ENCODE results near the gene PPP1R3E. TPM values are rescaled to one million over a fixed set of nuclear protein-coding genes. Genes with fewer than 3 reads are reported as not detected.

PPP1R3E gene
- total and polyA plus RNA-seq, 2 of the 13 experiments (the other 11 are each of a cell fraction or from before 2014, with no cell fraction given) = 16.5 to 26.5 TPM

GRCh38 chr14:23320584-23321571 lies 18.2 kb upstream of the PPP1R3E start, which contains the start of gene PABPN1 (continued):
- TF ChIP-seq ZNF296 (CRISPR knock-in tag; conservative IDR thresholded peaks at IDR 0.05) (no peak), ZFP1 (CRISPR knock-in tag; IDR thresholded peaks at IDR 0.05) (peak; percentile 97), TOE1 (CRISPR knock-in tag; IDR thresholded peaks at IDR 0.05) (peak; percentile 94), THAP7 (CRISPR knock-in tag; IDR thresholded peaks at IDR 0.05) (peak; percentile 93), ZNF503 (CRISPR knock-in tag; IDR thresholded peaks at IDR 0.05) (peak; percentile 93), ZNF724P (CRISPR knock-in tag; IDR thresholded peaks at IDR 0.05; ENCODE audit: borderline replicate concordance) (peak; percentile 95; the same call in 1 of the 2 replicates), NR2F2 (IDR thresholded peaks at IDR 0.05; ENCODE audit: borderline replicate concordance, low read depth) (no peak), FLYWCH1 (CRISPR knock-in tag; IDR thresholded peaks at IDR 0.05) (0 out of 2 replicates have a peak, but pooled peaks have one; percentile 24), RFX5 (IDR thresholded peaks at IDR 0.05; ENCODE audit: low read depth, low read length) (peak; percentile 84), SMAD9 (CRISPR knock-in tag; IDR thresholded peaks at IDR 0.05) (peak; percentile 98), ZNF44 (CRISPR knock-in tag; IDR thresholded peaks at IDR 0.05) (peak; percentile 99), STAG1 (CRISPR knock-in tag; IDR thresholded peaks at IDR 0.05) (peak; percentile 19; the same call in 1 of the 2 replicates), ARNT2 (CRISPR knock-in tag; IDR thresholded peaks at IDR 0.05; ENCODE audit: low read depth) (peak; percentile 90; the same call in 1 of the 2 replicates), DR1 (CRISPR knock-in tag; IDR thresholded peaks at IDR 0.05) (no peak), CREBL2 (CRISPR knock-in tag; IDR thresholded peaks at IDR 0.05; ENCODE audit: borderline replicate concordance) (peak; percentile 29; the same call in 1 of the 2 replicates), DRAP1 (CRISPR knock-in tag; IDR thresholded peaks at IDR 0.05) (peak; percentile 95), ETS1 (CRISPR knock-in tag; IDR thresholded peaks at IDR 0.05) (0 out of 2 replicates have a peak, but pooled peaks have one; percentile 79), ATF2 (CRISPR knock-in tag; IDR thresholded peaks at IDR 0.05) (peak; percentile 98), ZC3H13 (CRISPR knock-in tag; IDR thresholded peaks at IDR 0.05) (peak; percentile 97), ZNF543 (CRISPR knock-in tag; IDR thresholded peaks at IDR 0.05) (peak; percentile 97), ZNF570 (CRISPR knock-in tag; IDR thresholded peaks at IDR 0.05; ENCODE audit: borderline replicate concordance) (no peak; the same call in 1 of the 2 replicates), KAT7 (CRISPR knock-in tag; IDR thresholded peaks at IDR 0.05; ENCODE audit: borderline replicate concordance) (peak; percentile 91), SP140L (CRISPR knock-in tag; IDR thresholded peaks at IDR 0.05; ENCODE audit: borderline replicate concordance) (no peak; the same call in 1 of the 2 replicates), JDP2 (CRISPR knock-in tag; IDR thresholded peaks at IDR 0.05; ENCODE audit: borderline replicate concordance) (peak; percentile 61; the same call in 1 of the 2 replicates)
